ENCODE data around the gene STK39.
"Not testable (repeated sequence)": the region's sequence is repeated elsewhere in the genome, so short reads cannot be mapped to it uniquely, and the experiment has no call there.

Gene STK39

DNA sequence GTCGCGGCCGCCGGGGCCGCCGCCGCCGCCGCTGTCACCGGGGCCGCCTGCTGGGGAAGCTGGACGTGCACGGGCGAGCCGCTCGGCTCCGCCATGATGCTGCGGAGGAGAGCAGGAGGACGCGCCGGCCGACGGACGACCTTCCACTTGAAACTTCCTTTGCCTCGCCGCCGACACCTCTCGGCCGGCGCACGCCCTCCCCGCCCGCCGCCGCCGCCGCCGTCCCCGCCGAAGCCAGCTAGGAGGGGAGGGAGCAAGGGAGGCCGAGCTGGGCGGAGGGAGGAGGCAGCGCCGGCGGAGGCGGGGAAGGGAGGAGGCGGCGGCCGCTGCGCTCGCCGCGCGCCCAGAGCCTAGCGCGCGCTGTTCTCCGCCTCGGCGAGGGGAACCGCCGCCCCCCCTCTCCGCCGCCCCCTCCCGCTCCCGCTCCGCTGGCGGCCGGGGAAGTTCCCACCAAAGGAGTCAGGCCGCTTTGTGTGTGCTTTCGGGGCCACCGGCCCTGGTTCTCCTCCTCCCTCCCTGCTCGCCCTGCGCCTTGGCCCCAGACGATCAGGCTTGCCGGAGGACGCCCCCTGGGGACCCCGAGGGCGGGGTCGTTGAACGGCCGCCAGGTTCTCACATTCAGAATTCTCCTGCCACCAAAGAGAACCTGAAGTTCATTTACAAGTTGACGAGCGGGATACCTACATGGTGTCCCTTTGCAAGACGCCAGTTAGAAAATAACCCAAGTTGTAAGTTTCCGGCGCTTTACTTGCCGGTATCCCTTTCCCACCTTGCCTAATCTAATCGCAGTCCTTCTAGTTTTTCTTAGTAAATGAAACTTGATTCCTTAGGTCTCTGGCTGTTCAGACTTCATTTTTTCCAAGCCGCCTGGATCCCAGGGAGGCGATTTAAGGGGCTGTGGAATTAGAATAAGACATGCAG lies at the start of gene STK39:
Gene STK39, minus strand, starts transcription at position 255 of the 921 bp plus-strand sequence. Its CDS starts 160 bp downstream, at position 95.
- peak within 1 kb of the TSS; percentile 54 for H3K4me3 ChIP-seq (ENCODE audit: low read length)
- no peak for TF ChIP-seq ZNF274 (IDR thresholded peaks at IDR 0.05; ENCODE audit: low read depth, low read length)

DNA sequence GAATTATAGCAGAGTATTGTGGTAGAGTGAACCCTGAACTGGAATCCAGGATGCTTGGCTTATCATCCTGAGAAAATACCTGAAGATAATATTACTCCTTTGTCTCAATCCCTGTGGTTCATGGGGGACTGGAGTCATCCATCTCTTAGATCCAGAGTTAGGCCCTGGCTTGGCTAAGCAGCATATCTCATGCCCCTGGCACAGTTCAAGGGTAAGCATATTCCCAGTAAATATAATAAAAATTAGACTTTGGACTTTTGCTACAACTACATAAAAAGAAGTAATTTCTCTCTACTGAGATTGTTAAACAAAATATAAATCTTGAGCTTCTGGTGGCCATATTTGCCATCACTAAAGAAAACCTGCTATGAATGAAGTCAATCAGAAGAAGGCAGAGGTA lies 47.7 kb upstream of the STK39 start:
- no peak for TF ChIP-seq ZNF274 (IDR thresholded peaks at IDR 0.05; ENCODE audit: low read depth, low read length)
- no peak overlapping the region for H3K4me3 ChIP-seq (ENCODE audit: low read length)

DNA sequence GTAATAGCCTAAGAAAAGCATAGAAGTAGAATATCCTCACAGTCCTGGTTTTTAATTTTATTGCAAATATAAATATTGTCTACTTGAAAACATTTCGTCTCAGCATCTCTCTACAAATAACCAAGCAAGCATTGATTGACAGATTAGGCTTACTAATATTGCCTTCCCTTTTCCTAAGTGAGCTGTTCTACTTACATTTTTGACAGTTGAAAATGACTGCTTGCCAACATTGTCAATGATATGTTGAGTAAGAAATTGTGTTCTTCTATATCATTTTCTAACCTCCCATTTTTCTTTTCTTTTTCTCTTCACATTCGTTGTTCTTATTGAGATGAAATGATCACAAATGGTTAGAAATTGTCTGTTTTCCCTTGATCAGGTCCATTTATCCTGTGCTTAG lies 47.0 kb upstream of the STK39 start:
- TF ChIP-seq ZNF274 (IDR thresholded peaks at IDR 0.05; ENCODE audit: low read depth, low read length) = no peak
- H3K4me3 ChIP-seq (ENCODE audit: low read length) = no peak overlapping the region

DNA sequence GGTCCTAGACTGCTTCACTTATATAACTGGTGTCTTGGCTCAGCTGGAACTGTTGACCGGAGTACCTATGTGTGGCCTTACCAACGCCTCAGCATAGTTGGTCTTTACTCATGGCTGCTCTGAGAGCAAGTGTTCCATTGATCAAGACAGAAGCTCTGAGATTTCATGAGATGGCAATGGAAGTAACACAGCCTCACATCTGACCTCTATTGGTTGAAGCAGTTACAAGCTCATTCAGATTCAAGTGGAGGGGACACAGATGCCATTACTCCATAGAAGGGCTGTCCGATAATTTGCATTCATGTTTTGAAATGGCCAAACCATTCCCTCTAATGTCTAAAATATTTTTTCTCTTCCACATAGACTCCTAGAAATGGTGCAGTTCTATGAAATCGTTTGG lies 46.4 kb upstream of the STK39 start:
- H3K4me3 ChIP-seq (ENCODE audit: low read length) = no peak overlapping the region
- no peak for TF ChIP-seq ZNF274 (IDR thresholded peaks at IDR 0.05; ENCODE audit: low read depth, low read length)

DNA sequence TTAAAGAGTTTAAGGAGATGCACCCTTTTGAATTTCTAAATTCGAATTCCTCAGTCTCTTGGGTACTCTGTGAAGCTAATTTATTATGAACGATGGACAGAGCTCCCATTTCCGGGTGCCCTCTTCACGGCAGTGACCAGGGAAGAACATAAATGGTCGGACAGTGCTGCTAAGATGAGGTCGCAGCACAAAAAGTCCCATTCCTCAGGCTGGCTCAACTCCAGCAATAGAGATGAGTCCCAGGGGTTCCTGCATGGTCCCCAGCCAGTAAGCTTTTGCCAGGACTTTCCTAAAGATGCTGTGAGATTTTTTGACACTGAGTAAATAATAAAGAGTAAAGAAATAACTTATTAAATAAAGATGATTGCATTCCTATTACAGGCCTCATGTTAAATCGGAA lies 43.0 kb upstream of the STK39 start:
- H3K4me3 ChIP-seq (ENCODE audit: low read length) = no peak overlapping the region
- TF ChIP-seq ZNF274 (IDR thresholded peaks at IDR 0.05; ENCODE audit: low read depth, low read length) = no peak

DNA sequence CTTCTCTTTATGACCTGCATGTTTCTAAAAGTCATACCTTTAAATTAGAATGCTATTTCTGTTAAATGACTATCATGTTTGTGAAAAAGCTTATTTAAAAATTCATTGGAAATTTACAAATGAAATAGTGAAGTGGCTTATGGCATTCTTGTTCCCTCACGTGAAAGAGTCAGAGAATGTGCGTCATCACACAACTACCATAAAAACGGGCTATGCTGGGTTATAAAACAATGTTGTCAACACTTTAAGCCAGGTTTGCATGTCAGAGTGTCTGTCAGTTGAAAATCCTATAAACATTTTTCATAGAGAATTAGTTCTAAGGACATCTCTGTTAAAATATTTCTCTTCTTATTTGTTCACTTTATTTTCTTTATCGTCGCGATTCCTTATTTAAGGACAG lies 42.5 kb upstream of the STK39 start:
- H3K4me3 ChIP-seq (ENCODE audit: low read length) = no peak overlapping the region
- no peak for TF ChIP-seq ZNF274 (IDR thresholded peaks at IDR 0.05; ENCODE audit: low read depth, low read length)

DNA sequence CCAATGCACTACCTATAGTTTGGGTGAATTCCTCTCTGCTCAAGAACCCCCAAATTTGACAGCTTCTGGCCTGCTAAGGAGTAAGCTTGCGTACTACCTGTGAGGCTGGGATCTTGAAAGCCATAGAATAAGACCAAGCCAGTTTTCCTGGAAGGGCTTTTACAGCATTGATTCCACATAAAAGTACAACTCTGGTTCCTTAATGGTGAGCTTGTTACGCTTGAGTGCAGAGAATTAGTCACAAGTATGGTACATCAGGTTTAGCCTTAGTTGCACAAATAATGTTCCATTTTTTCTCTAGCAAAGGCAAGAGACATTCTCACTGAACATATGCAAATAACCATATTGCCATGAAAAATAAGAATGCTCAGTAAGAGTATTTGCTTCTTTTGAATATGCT lies 39.1 kb upstream of the STK39 start:
- no peak overlapping the region for H3K4me3 ChIP-seq (ENCODE audit: low read length)
- no peak for TF ChIP-seq ZNF274 (IDR thresholded peaks at IDR 0.05; ENCODE audit: low read depth, low read length)

DNA sequence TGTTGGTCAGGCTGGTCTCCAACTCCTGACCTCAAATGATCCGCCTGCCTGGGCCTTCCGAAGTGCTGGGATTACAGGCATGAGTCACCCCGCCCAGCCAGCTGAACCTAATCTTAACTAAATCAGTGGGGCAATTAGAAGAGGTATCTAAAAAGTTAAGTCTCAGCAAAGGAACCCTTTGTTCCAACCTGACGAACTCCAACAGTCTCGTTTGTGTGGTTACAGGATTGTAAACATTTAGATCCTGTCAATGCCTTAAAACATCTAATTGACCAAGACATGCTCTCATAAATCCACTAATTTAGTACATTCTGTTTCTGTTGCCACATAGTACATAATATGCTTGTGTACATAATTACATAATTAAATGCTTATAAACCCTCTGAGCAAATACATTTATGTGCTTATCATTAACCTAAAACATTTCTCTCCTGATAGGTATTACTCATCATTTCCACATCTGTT lies 31.1 kb upstream of the STK39 start:
- TF ChIP-seq ZNF274 (IDR thresholded peaks at IDR 0.05; ENCODE audit: low read depth, low read length) = no peak
- no peak overlapping the region for H3K4me3 ChIP-seq (ENCODE audit: low read length)

DNA sequence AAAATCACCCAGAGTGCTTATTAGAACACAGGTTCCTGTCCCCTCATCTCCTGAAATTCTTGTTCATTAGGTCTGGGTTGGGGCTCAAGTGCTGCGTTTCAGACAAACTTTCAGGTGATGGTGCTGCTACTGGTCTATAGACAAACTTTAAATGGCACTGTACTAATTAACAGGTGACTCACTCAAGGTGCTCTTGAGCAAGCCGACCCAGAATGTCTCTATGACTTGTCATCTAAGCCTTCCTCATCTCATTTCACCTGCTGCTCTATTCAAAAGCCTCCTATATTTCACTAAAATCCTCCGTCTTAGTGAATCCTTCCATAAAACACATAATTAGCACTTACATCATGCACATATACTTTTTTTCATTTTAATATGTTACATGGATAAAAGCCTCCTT lies 29.9 kb upstream of the STK39 start:
- H3K4me3 ChIP-seq (ENCODE audit: low read length) = no peak overlapping the region
- TF ChIP-seq ZNF274 (IDR thresholded peaks at IDR 0.05; ENCODE audit: low read depth, low read length) = no peak

DNA sequence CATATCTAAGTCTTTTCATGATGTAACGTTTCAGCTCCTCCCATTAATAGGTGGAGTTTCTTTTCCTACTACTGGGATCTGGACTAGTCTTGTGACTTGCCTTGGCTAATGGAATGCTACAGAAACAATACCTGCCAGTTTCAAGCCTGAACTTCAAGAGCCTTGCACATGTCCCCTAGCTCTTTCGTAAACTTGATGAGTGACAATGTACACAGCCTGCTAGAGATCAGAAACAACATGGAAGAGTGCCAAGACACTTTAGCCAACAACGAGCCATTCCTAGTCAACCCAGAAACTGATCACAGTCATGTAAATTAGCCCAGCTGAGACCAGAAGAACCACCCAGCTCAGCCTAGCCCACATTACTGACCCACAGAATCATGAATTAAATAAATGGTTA lies 24.8 kb upstream of the STK39 start:
- H3K4me3 ChIP-seq (ENCODE audit: low read length) = no peak overlapping the region
- no peak for TF ChIP-seq ZNF274 (IDR thresholded peaks at IDR 0.05; ENCODE audit: low read depth, low read length)

DNA sequence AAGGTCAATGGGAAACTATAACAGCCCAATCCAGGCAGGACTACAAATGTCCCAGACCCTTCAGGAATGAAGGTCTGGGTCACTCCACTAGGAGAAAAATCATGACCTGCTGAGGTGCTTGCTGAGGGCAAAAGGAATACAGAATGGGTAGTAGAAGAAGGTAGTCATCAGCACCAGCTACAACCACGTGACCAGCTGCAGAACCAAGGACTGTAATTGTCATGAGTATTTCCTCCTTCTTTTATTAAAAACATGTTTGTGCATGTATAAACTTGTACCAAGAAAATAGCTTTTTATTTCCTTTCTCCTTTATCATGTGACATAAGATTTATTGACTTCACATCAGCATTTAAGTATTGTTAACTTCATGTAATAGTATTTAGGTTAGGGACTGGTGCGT lies 15.5 kb upstream of the STK39 start:
- H3K4me3 ChIP-seq (ENCODE audit: low read length) = not testable (repeated sequence)

DNA sequence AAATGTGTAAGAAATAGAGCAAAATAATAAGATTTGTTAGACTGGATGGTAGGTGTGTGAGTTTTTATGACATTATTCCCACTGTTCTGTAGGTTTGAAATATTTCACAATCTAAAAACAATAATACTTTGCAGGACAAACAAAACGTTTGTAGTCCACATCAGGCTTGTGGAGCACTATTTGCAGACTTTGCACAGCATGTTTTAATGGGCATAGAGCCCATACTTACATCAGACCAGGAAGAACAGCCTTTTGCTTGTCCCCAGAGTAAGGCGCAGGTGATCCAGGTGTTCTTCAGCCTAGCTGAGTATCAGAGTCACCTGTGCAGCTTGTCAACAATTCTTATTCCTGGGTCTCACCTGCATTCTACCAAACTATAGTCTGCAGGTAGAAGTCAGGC lies 9.1 kb upstream of the STK39 start:
- TF ChIP-seq ZNF274 (IDR thresholded peaks at IDR 0.05; ENCODE audit: low read depth, low read length) = no peak

DNA sequence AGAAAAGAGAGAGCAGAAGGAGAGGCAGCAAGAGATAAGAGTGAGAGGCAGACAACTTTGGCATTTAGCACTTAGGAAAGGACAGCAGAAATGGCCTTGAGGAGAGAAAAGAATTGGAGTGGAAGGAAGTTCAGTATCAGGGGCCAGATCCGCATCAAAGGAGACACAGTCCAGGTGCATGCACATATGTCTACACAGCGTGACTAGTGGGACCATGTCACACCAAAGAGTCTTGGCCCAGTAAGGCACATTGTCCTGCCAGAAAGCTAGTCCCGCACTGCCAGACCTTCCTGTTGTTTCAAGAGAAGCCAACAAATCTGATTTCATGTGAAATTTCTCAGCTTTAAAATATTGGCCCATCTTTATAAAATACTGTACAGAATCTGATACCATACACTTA lies 8.5 kb upstream of the STK39 start:
- H3K4me3 ChIP-seq (ENCODE audit: low read length) = no peak overlapping the region
- TF ChIP-seq ZNF274 (IDR thresholded peaks at IDR 0.05; ENCODE audit: low read depth, low read length) = no peak

More for the DNA sequence above, 9.1 kb upstream of the STK39 start:
- H3K4me3 ChIP-seq (ENCODE audit: low read length) = no peak overlapping the region

DNA sequence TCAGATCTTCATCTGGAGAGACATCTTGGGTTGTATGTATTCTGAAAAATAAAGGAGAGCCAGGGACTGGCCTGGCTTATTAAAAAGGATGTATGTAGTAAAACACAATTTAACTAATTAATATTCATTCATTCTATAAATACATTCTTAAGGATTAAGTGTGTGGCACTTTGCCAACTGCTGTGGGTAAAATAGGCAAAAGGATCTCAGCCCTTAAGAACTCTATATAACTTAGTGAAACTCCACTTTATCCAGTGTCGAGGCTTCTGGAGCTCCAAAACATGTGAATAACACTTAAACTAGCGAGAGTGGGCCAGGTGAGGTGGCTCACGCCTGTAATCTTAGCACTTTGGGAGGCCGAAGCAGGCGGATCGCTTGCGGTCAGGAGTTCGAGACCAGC lies 7.7 kb upstream of the STK39 start:
- H3K4me3 ChIP-seq (ENCODE audit: low read length) = no peak overlapping the region
- no peak for TF ChIP-seq ZNF274 (IDR thresholded peaks at IDR 0.05; ENCODE audit: low read depth, low read length)

DNA sequence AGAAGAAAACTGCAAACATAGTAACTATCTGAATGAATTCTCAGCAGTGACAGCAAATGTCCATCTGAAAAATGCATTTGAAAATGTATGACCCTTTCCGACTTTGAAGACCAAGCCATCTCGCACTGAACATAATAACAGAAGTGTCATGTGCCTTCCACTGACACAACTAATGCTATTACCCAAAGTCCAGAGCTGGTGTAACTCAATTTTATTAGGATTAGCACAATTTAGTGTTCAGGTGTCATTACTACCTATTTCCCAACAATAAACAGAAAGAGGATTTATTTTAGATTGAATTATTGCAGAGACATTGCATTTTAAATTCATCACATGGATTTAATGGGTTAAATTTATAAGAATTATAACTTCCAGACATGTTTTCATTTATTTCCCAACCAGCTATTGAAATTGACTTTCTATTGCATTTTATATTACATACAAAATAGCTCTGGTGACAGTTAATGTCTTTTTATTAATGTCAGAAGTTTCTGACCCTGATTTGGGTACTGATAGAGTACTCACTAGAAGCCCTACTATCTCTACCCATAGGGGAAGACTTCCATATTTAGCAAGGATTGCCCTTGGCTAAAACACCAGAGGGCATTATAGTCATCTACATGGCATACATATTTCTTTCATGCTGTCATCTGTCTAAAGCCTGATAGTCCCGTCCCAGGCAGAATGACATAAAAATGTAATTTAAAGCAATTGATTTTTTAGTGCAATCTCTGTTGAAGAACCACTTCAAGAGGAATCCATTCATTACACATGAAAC lies 7.0 kb upstream of the STK39 start:
- TF ChIP-seq ZNF274 (IDR thresholded peaks at IDR 0.05; ENCODE audit: low read depth, low read length) = no peak

More for the DNA sequence above, 7.0 kb upstream of the STK39 start:
- no peak overlapping the region for H3K4me3 ChIP-seq (ENCODE audit: low read length)
